CD4-positive, alpha-beta T cell treated with Interferon alpha-2 for 1 hour (primary cell): Measurements from ENCODE around the gene HLA-F.

Experiments
- DNase-seq, 2 donors: peaks; one replicate each; pipeline ENCODE4 v3.0.0-alpha.2; 2020 to 2022

The HLA-F gene

GRCh38 chr6:29744621-29745020, 21.4 kb downstream of the HLA-F start:
- no peak for DNase-seq

- no peak for DNase-seq
These were observed 22.2 kb downstream of the HLA-F start for GRCh38 chr6:29745386-29745785.

GRCh38 chr6:29745855-29746449, 22.7 kb downstream of the HLA-F start:
- no peak for DNase-seq

DNA sequence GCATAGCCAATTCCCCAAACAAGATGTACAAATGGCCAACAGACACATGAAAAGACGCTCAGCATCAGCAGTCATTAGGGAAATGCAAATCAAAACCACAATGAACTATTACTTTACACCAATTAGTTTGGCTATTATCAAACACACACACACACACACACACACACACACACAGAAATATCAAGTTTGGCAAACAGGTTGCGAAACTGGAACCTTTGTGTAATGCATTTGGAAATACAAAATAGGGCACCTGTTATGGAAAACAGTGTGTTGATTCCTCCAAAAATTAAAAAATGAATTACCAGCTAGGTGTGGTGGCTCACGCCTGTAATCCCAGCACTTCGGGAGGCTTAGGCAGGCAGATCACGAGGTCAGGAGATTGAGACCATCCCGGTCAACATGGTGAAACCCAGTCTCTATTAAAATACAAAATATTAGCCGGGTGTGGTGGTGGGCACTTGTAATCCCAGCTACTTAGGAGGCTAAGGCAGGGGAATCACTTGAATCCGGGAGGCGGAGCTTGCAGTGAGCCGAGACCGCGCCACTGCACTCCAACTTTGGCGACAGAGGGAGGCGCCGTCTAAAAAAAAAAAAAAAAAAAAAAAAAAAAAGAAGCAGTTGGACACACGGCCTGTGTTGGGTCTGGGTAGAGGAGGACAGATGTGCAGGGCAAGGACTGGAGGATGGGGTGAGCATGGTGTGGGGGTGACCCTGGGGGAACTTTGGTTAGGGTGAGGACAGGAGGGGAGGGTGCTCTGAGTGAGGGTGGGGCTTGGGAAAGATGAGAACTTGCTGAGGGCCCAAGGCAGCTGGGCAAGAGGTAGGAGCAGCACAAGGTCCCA, 23.8 kb downstream of the HLA-F start:
- no peak for DNase-seq

- DNase-seq = no peak
These were observed 24.5 kb downstream of the HLA-F start for GRCh38 chr6:29747688-29748250.

GRCh38 chr6:29748391-29749307, 25.4 kb downstream of the HLA-F start:
- DNase-seq = peak; percentile 79 to 86

DNA sequence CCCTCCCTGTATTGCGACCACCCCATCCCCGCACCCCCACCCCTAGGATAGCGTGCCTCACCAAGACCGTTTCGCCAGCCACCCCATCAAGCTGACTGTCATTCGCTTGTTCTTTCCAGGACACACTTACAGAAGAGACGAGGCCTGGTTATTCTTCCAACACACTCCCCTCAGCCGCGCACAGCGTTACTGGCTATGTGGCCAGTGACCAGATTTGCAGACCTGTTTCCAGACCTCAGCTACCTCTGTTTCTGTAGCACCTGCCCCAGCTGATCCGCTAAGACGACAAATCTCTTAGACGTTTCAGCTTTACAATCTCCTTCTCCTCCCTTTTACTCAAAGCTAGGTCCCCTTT, 26.1 kb downstream of the HLA-F start:
- no peak for DNase-seq

DNA sequence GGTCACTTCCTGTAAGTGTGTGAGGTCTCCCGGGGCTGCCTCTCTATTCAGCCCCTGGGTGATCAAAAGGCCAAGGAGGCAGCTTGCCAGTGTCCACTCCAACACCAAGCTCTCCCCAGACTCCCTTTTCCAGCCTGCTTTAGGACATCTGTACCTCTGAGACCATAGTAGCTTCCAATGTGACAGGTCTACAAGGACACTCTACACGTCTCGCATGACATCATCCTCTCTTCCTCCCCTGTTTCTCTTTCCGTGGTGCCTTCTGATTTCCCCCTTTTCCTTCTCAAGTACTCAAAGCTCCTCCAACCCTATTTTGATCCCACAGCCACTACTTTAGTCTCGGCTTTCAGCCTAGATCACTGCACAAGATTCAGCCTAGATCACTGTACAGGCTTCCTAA, 26.4 kb downstream of the HLA-F start:
- DNase-seq = no peak

DNA sequence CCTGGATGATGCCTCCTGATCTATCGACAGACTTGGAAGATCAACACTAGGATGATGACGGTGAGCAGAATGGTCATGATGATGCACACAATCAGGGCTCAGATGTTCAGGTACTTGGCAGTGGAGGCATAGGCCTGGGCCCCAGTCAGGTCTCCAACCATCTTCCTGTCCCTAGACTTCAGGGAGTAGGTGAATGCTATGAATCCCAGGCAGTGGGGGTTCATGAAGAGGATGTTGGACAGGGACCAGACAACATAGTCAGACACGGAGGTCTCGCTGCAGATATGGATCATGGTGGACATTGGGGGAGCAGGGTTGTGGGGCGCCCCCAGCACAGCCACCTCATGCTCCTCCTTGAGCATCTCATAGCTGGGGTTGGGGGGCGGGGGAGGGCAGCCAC, 27.5 kb downstream of the HLA-F start:
- no peak for DNase-seq

GRCh38 chr6:29751480-29751879, 28.2 kb downstream of the HLA-F start:
- no peak for DNase-seq

- peak; percentile 82 to 86 for DNase-seq
These were observed 29.4 kb downstream of the HLA-F start for GRCh38 chr6:29752451-29753308.

- DNase-seq = no peak
These were observed 30.0 kb downstream of the HLA-F start for GRCh38 chr6:29753309-29753644.

- no peak for DNase-seq
These were observed 32.1 kb downstream of the HLA-F start for GRCh38 chr6:29755295-29755871.

DNA sequence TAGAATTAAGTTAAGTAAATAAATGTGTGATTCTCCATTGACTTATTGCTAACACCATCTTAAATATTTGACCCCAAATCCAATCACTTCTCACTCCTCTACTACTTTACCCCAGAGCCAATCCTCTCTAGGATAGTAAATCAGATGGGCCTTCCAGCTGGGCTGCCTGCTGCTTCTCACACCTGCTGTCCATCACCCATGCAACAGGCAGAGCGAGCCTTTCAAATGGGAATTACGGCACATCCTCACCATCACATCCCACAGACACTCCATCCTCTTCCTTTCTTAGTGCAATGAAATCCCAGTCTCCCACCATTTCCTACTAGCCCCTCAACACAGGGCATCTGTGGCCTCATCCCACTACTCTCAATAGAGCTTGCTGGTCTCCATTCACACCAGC, 34.0 kb downstream of the HLA-F start:
- DNase-seq = no peak

- DNase-seq = no peak
These were observed 34.6 kb downstream of the HLA-F start for GRCh38 chr6:29757701-29758293.

GRCh38 chr6:29758761-29759160, 35.5 kb downstream of the HLA-F start:
- no peak for DNase-seq

DNA sequence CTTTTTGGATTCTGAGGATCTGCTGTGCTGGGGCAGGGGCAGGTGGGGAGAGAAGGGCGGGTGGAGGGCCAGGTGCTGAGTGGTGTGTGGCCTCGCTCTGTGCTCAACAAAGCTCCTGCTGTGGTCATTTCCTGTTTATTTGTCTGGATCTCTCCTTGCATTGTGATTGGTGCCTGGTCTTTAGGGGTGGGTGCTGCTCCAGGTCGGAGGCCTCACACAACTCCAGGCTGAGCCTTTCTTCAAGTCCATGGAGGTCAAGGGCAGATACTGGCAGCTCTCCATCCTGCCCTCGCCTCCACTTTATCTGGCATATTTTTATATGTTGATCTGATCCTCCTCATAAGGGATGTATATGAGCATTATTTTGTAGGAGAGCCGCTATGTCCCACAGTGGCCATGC, 36.2 kb downstream of the HLA-F start:
- DNase-seq = no peak

- no peak for DNase-seq
These were observed 37.1 kb downstream of the HLA-F start for GRCh38 chr6:29760328-29760727.

DNA sequence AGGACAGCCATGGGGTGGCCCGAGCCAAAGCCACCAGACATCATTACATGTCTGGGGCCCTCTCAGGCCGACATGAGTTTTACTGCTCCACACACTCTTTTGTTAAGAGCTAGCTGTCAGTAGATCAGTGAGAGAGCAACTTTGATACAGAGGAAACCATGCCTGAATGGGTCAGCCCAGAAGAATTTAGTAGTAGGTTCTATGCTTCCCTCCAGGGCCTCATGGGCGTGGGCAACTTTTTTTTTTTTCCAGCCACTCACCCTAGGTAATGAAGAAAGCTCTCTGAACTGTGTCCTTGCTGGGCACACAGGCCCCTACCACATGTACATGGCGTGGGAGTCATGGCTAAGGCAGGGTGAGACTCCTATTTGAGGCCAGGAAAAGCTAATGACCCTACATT, 38.8 kb downstream of the HLA-F start:
- DNase-seq = no peak

DNA sequence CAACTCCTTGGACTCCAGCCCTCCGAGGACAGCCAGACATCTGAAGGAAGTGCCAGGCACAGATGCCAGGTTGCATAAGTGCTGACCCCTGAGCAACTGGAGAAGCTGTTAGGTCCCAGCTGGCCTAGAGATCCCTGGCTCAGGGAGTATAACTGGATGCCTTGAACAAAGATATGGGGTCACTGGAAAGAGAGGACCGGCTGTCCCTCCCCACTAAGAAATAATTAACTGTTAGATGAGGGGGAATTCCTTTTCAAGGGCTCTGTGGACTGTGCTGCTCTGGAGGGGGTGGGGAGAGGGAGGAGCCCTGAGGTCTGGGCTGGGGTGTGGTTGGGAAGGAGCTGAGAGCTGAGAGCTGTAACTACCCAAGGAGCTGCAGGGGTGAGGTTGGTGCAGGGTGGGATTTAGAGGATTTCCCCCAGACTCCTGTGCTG, 39.6 kb downstream of the HLA-F start:
- no peak for DNase-seq

- DNase-seq = no peak
These were observed 40.5 kb downstream of the HLA-F start for GRCh38 chr6:29763491-29764289.
